ENCODE measurements around the gene SIAH1.
"Not testable (repeated sequence)": the region's sequence is repeated elsewhere in the genome, so short reads cannot be mapped to it uniquely, and the experiment has no call there.

The SIAH1 gene

GRCh38 chr16:48371393-48371780 lies 13.8 kb downstream of the SIAH1 start:
- TF ChIP-seq CTCF (IDR thresholded peaks at IDR 0.05): no peak
- no peak for DNase-seq (ENCODE audit: low spot score)
- Histone ChIP-seq H3K4me3 (no peak overlapping the region), H3K27ac (no peak overlapping the region)

- not testable (repeated sequence) for H3K27ac ChIP-seq; H3K4me3 ChIP-seq; DNase-seq (ENCODE audit: low spot score)
Measured at GRCh38 chr16:48370668-48371392, 14.4 kb downstream of the SIAH1 start.

- Histone ChIP-seq H3K4me3 (no peak overlapping the region), H3K27ac (no peak overlapping the region)
- no peak for TF ChIP-seq CTCF (IDR thresholded peaks at IDR 0.05)
- no peak for DNase-seq (ENCODE audit: low spot score)
Measured at GRCh38 chr16:48370229-48370628, 15.0 kb downstream of the SIAH1 start.

GRCh38 chr16:48369765-48370164 lies 15.4 kb downstream of the SIAH1 start:
- TF ChIP-seq CTCF (IDR thresholded peaks at IDR 0.05): no peak
- no peak overlapping the region for H3K27ac ChIP-seq
- DNase-seq (ENCODE audit: low spot score): no peak
- no peak overlapping the region for H3K4me3 ChIP-seq

GRCh38 chr16:48367441-48368049 lies 17.7 kb downstream of the SIAH1 start:
- Histone ChIP-seq H3K27ac (no peak overlapping the region), H3K4me3 (no peak overlapping the region)
- DNase-seq (ENCODE audit: low spot score): no peak
- TF ChIP-seq CTCF (IDR thresholded peaks at IDR 0.05): no peak

- DNase-seq (ENCODE audit: low spot score): no peak
- peak overlapping the region; percentile 91 to 94 for H3K27ac ChIP-seq
- TF ChIP-seq CTCF (IDR thresholded peaks at IDR 0.05): no peak
Measured at GRCh38 chr16:48366165-48367093, 18.8 kb downstream of the SIAH1 start.

GRCh38 chr16:48365601-48366164 lies 19.5 kb downstream of the SIAH1 start:
- TF ChIP-seq CTCF (IDR thresholded peaks at IDR 0.05): no peak
- DNase-seq (ENCODE audit: low spot score): peak; percentile 94
- Histone ChIP-seq H3K4me3 (peak overlapping the region; percentile 77), H3K27ac (peak overlapping the region; percentile 91 to 94)

More at GRCh38 chr16:48366165-48367093, 18.8 kb downstream of the SIAH1 start:
- peak overlapping the region; percentile 77 for H3K4me3 ChIP-seq

All from coronary artery (tissue), 2 donors.